Measurements from ENCODE around the gene MTREX. TPM values are rescaled to one million over a fixed set of nuclear protein-coding genes. Genes with fewer than 3 reads are reported as not detected.

MTREX gene
- total and polyA plus RNA-seq, 12 donors = 22.8 to 87.5 (median 58.9) TPM

DNA sequence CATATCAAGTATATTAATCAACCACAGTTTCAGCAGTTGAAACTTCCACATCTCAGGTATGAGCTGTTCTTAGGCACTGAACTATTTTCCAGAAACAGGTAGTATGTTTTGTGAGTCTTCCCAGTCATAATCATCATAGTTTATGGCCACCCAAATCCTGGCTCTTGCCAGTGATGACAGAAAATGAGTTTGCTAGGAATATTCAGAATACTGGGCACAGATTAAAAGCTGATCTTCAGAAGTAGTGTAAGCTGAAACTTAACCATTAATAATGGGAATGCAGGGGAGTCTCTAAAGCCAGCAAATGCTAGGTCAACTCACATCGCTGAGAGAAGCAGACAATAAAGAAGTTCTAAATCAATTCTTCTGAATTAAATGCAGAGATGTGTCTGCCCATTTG is 162.5 kb downstream of the MTREX start:
- intact Hi-C loops (cut with DNase I) = no loop called here
- 89 to 96% (median 95%) methylated on average over 1 of the region's 1 CpG for WGBS, 4 donors
- no peak overlapping the region for H3K27ac ChIP-seq
- peaks cover 0 to 4% of the 10 kb centered on the region in 2 donors for H3K4me1 ChIP-seq (replicated peaks in 1 of 2)
- H3K27me3 ChIP-seq = no peaks in the 10 kb centered on the region
- TF ChIP-seq, protein P1, sequence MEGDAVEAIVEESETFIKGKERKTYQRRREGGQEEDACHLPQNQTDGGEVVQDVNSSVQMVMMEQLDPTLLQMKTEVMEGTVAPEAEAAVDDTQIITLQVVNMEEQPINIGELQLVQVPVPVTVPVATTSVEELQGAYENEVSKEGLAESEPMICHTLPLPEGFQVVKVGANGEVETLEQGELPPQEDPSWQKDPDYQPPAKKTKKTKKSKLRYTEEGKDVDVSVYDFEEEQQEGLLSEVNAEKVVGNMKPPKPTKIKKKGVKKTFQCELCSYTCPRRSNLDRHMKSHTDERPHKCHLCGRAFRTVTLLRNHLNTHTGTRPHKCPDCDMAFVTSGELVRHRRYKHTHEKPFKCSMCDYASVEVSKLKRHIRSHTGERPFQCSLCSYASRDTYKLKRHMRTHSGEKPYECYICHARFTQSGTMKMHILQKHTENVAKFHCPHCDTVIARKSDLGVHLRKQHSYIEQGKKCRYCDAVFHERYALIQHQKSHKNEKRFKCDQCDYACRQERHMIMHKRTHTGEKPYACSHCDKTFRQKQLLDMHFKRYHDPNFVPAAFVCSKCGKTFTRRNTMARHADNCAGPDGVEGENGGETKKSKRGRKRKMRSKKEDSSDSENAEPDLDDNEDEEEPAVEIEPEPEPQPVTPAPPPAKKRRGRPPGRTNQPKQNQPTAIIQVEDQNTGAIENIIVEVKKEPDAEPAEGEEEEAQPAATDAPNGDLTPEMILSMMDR (IDR thresholded peaks at IDR 0.05) = no peak
- TF ChIP-seq POLR2A (IDR thresholded peaks at IDR 0.05) = no peak
- no peak overlapping the region for H3K4me3 ChIP-seq
- H3K9me3 ChIP-seq (replicated peaks in 1 of 3) = no peaks in the 10 kb centered on the region
- no peak for DNase-seq
- peaks cover 0 to 5% of the 10 kb centered on the region in 2 donors for H3K36me3 ChIP-seq (replicated peaks in 1 of 2)

DNA sequence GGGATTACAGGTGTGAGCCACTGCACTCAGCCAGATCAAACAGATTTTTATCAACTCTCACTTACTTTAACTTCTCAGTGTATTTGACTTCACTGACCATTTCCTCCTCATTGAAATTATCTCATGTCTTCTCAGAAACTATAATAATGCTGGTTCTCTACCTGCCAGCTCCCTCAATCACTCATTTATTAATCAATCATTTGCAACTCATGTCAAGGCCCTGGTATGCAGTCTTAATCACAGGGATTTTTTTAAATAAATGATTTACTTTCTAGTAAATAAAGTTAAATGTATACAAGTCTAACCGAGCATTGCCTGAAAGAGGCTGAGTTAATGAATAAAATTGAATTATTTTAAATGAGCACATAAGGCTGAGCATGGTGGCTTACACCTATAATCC is 163.7 kb downstream of the MTREX start:
- no peak for DNase-seq
- intact Hi-C loops (cut with DNase I) = no loop called here
- WGBS, 4 donors = 84 to 94% (median 89%) methylated on average over 1 of the region's 1 CpG
- Histone ChIP-seq H3K9me3 (replicated peaks in 1 of 3) (no peaks in the 10 kb centered on the region), H3K27ac (no peak overlapping the region), H3K4me3 (no peak overlapping the region), H3K4me1 (replicated peaks in 1 of 2) (peaks cover 0 to 4% of the 10 kb centered on the region in 2 donors), H3K27me3 (no peaks in the 10 kb centered on the region), H3K36me3 (replicated peaks in 1 of 2) (peaks cover 0 to 5% of the 10 kb centered on the region in 2 donors)
- TF ChIP-seq, protein P1 (IDR thresholded peaks at IDR 0.05) = no peak
- TF ChIP-seq POLR2A (IDR thresholded peaks at IDR 0.05) = no peak

DNA sequence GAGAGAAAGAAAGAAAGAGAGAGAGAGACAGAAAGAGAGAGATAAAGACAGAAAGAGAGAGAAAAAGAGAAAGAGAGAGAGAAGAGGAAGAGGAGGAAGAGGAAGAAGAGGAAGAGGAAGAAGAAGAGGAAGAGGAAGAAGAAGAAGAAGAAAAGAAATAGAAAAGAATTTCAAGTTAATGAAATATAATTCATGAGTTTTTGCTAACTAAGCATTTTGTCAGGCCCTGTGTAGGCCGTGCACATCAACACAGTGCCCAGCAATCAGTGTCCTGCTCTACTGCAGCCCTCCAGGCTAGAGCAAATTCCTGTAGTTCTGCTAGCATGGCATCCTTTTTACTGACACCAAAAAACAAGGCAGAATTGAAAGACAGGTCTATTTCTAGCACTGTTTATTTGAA is 164.9 kb downstream of the MTREX start:
- no peak overlapping the region for H3K4me3 ChIP-seq
- no peak for TF ChIP-seq POLR2A (IDR thresholded peaks at IDR 0.05)
- TF ChIP-seq, protein P1 (IDR thresholded peaks at IDR 0.05) = no peak
- DNase-seq = no peak
- intact Hi-C loops (cut with DNase I) = no loop called here
- H3K27me3 ChIP-seq = no peaks in the 10 kb centered on the region
- peaks cover 0 to 4% of the 10 kb centered on the region in 2 donors for H3K4me1 ChIP-seq (replicated peaks in 1 of 2)
- peaks cover 0 to 5% of the 10 kb centered on the region in 2 donors for H3K36me3 ChIP-seq (replicated peaks in 1 of 2)
- no peaks in the 10 kb centered on the region for H3K9me3 ChIP-seq (replicated peaks in 1 of 3)
- WGBS, 4 donors = 78 to 97% (median 92%) methylated on average over 1 of the region's 1 CpG
- H3K27ac ChIP-seq = no peak overlapping the region

Other genes starting within 250 kb of the MTREX start
- gene GZMA, start 205.3 kb upstream of the MTREX start, total RNA-seq = 1 to 10 TPM in 3 of 9 donors, under 1 TPM in 4, not detected in 2; 0.39 to 5.1 (median 0.92) TPM
- gene GZMA, start 205.3 kb upstream of the MTREX start, polyA plus RNA-seq = 1 to 10 TPM; 2.0 to 9.7 (median 4.2) TPM
- gene GPX8, start 147.8 kb upstream of the MTREX start, total RNA-seq = 10 to 100 TPM; 10.2 to 47.6 (median 16.0) TPM
- gene GPX8, start 147.8 kb upstream of the MTREX start, polyA plus RNA-seq = 10 to 100 TPM in 1 of 3 donors, 1 to 10 TPM in 2; 6.1 to 17.8 (median 7.2) TPM
- under 1 TPM in 1 of 9 donors, not detected in 8; 0.11 TPM for gene CDC20B, start 134.8 kb upstream of the MTREX start, total RNA-seq
- not detected for gene CDC20B, start 134.8 kb upstream of the MTREX start, polyA plus RNA-seq
- not detected for gene MCIDAS, start 80.7 kb upstream of the MTREX start, total RNA-seq
- not detected for gene MCIDAS, start 80.7 kb upstream of the MTREX start, polyA plus RNA-seq
- gene CCNO, start 74.4 kb upstream of the MTREX start, total RNA-seq = 1 to 10 TPM in 1 of 9 donors, under 1 TPM in 6, not detected in 2; 0.06 to 1.1 (median 0.51) TPM
- 1 to 10 TPM in 1 of 3 donors, under 1 TPM in 1, not detected in 1; 0.81 to 1.1 TPM for gene CCNO, start 74.4 kb upstream of the MTREX start, polyA plus RNA-seq
- gene DHX29, start 295 bp upstream of the MTREX start, total RNA-seq = 10 to 100 TPM; 17.1 to 34.4 (median 25.5) TPM
- 10 to 100 TPM in 1 of 3 donors, 1 to 10 TPM in 2; 6.7 to 34.9 (median 8.8) TPM for gene DHX29, start 295 bp upstream of the MTREX start, polyA plus RNA-seq
- 100 to 1,000 TPM in 5 of 9 donors, 10 to 100 TPM in 4; 55.2 to 716 (median 118) TPM for gene PLPP1, start 227.0 kb downstream of the MTREX start, total RNA-seq
- gene PLPP1, start 227.0 kb downstream of the MTREX start, polyA plus RNA-seq = 100 to 1,000 TPM in 2 of 3 donors, 10 to 100 TPM in 1; 60.3 to 138 (median 130) TPM

Measured in adrenal gland (tissue), 12 donors.